Measurements from ENCODE around the gene AKAP6. TPM values are rescaled to one million over a fixed set of nuclear protein-coding genes. Genes with fewer than 3 reads are reported as not detected.
A peak's percentile ranks its signal among the peaks of the same experiment; 100 is the strongest.

Gene AKAP6
- total RNA-seq, 1 experiment from 2014 or later: 40.6 TPM

DNA sequence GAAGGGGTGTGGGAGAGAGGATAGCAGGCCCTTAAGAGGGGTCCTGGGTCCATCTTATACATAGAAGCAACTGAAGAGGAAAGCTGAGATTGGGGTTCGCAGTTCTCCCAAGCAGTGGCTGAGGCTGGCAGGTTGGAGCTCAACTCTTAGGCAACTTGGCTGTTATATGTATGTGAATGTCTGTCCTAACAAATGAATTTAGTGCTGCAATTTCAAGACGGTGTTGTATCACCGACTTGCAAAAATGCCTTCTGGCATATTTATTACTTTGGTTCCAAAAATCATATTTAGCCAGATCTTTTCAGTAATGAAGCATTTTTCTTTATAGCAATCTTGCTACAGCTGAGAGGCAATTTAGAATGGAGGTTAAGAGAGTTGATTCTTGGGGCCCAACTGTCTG is 148.3 kb downstream of the AKAP6 start:
- DNase-seq (ENCODE audit: low read depth): no peak

DNA sequence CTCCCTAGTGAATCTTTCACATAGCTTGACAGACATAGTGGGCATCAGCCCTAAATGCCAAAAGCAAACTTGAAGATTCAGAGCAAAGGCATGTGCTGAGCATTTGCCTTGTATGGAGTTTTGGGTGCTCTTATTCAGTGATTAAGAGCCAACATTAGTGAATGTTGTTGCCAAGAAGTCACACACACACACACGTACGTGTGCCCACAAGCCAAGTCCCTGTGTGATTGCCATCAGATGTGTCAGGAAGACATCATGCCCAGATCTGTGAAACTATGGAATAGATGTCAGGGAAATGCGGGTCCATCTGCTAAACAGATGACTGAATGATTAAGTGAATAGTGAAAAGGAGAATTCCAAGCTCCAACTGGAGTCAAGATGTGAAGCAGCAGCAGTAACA is 149.0 kb downstream of the AKAP6 start:
- peak; percentile 19 for DNase-seq (ENCODE audit: low read depth)

DNA sequence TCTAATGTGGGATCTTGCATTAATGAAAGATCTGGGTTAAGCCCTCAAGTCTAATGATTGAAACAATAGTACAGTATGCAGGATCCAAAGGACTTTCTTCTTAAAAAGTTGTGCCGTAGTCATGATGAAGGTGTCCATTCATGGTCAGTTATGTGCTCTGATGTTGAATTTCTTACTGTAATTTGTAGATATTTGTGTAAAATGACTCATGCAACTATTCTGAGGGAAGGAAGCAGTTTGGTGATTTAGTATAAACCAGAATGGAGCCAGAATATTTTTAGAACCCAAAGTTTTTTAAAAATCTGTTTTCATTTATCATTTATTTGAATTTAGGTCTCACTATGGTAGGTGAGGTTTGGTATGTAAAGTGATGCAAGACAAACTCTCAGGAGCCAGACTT is 151.2 kb downstream of the AKAP6 start:
- peak; percentile 33 for DNase-seq (ENCODE audit: low read depth)

DNA sequence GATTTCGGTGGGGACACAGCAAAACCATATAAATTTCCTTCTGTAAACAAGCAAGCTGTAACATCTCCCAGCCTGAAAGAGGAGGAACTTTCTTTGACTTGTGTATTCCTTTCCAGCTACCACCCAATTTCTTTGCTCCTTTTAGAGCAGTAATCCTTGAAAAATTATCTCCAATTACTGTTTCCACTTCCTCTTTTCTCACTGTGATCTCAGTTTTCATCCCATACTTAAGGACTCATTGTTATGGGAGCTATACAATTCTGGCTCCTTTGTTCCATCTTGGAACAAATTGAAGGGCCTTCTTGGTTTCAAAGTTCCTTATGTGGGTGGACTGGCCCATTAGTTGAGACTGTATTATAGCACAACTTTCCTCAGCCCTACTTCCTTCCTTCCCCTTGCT is 152.6 kb downstream of the AKAP6 start:
- DNase-seq (ENCODE audit: low read depth): no peak

DNA sequence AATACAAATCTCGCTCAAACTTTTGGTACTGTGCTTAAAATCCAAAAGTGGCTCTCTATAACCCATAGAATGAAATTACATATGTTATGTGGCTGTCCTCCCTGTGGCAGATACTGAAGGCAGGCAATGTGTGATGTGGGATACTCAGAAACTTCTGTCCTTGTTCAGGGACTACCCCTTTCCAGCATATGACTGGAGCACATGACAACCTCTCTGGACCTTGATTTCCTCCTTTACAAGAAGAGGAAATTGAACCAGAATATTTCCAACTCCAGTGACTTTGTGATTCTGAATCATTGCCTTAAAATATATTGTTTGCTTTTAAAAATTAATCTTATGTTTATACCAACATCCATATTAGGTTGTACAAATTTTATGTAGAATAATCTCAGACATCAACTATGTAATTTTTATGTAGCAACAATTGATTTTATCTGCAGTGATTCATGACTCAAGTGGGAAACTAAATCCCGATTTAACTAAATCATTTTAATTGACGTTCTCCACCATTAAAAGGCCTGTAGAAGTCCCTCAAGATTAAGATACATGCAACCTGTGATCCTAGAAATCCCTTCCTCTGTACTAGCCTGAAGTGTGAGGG is 162.4 kb downstream of the AKAP6 start:
- no peak for DNase-seq (ENCODE audit: low read depth)

DNA sequence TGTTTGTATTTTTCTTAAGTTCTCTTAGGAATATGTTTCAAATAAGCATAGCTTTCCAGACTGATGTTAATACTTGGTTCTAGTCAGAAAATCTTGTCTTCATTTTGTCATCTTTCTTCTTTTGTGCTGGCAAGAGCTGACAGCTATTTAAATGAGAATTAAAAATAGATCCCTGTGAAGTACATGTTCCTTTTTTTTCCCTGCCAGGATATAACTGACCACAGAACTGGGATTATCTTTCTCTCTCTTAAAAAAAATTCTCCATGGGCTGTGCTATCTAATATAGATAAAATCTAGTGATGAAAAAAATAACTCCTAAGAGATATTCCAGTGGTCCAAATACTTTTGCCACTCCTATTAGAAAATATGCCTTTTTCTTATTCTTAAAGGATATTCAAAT is 163.4 kb downstream of the AKAP6 start:
- DNase-seq (ENCODE audit: low read depth): no peak

DNA sequence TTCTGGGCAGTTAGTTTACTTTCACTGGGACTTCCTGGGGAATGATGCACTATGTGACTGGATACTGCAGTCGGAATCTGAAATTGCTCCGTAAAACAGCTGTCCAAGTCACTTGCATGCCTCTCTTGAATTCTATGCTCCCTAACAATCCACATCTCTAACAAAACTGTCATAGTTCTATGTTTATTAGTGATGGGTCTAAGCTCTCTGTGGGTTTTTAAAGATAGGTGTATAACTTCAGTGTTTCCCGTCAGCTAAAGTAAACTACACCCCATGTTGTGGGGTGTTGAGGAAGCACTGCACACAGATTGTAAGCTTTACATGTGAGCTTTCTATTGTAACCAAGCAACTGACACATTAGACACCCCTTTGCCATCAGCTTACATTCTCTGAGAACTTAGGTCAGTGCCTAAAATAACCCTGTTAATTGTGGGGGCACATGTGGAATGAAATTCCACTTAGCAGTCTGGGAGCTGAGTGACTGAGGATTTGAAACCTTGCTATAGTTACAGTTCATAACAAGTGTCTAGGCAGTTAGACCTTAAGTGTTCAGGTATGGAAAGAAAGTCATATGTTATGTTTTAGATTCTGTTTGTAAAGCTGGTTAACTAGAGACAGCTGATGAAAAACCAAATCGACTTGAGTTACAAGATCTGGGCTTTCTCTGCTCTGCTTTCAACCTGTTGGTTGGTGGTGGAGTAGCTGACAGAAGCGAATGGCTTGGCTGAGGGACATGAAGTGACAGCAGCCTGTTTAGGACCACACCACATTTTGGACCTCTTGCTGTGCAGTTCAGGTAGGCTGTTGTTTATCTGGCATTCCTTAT is 165.7 kb downstream of the AKAP6 start:
- no peak for DNase-seq (ENCODE audit: low read depth)

DNA sequence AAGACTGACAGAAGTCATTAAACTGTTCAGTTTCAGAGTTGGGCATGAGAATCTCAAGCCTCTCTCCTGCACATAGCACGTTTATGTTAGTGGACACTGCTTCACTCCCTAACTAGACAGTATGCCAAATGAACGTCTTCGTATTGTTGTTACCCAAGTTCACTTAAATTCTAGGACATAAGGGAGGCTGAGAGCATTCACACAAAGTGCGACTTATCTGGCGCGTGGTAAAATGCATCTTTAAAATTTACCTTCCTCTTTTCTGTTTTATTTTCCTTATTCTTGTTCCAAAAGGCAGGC is 166.3 kb downstream of the AKAP6 start:
- DNase-seq (ENCODE audit: low read depth): no peak

DNA sequence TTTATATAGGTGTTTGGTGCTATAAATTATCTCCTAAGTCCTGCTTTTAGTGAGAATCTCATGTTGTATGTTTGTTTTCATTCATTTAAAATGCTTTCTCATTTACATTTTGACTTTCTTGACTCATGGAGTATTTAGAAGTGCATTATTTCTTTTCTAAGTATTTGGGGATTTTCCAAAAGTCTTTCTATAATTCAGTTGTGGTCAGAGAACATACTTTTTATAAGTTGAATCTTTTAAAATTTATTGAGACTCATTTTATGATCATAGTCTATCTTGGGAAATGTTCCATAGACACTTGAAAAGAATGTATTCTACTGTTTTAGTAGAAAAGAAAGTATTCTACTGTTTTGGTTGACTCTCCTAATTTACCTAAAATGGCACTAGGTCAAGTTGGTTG is 168.2 kb downstream of the AKAP6 start:
- no peak for DNase-seq (ENCODE audit: low read depth)

DNA sequence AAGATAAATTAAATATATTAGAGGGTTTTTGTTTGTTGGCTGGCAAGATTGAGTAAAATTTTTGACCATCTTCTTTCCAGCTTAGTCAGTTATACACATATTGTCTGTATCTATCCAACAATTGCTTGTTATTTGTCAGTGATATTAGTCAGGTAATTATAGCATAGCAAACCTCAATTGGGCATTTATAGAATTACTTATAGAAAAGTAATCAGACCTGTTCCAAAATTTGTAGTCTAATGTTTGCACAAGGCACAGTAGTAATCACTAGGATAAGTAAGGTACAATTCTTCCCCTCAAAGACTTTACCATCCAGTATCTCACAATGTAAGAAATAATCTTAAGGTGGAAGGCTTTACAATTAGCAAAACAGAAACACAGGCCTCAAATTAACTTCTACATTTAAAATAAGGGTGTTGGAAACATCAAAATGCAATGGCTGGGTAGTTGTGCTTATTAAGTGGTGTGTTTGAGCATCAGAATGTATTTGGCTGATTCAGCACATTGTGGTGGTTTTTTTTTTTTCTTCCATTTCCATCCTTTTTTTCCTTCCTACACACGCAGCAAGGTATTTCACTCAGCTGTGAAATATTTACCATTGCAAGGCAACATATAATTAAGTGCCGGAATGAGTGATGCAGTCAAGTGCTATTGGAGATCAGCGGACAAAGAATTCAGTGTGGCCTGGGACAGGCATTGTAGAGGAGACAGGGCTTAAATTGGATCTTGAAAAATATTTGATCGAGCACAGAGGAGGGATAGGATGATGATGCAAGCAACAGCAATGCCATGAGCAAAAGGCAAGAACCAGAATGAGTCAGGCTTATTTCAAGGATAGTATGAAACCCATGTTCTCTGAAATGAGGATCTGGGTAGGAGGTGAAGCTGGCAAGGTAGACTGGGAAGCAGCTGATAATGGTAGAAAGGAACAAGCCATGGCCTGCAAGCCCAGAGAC is 178.2 kb downstream of the AKAP6 start:
- DNase-seq (ENCODE audit: low read depth): peak; percentile 55

DNA sequence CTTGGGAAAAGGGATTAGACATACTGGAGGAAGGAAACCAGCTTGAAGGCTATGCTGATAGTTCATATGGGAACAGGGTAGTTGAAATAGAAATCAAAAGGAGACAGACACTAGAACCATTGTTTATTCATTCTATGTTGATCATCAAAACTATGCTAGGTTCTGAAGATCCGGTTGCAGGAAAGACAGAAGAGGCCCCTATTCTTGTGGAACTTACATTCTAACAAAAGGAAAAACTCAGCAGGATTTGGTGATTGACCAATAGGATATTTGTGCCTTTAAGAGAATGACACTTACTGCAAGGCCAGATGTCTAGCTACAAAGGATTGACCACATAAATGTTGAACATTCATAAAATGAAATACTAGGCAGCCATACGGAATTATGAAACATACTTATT is 179.2 kb downstream of the AKAP6 start:
- DNase-seq (ENCODE audit: low read depth): no peak

DNA sequence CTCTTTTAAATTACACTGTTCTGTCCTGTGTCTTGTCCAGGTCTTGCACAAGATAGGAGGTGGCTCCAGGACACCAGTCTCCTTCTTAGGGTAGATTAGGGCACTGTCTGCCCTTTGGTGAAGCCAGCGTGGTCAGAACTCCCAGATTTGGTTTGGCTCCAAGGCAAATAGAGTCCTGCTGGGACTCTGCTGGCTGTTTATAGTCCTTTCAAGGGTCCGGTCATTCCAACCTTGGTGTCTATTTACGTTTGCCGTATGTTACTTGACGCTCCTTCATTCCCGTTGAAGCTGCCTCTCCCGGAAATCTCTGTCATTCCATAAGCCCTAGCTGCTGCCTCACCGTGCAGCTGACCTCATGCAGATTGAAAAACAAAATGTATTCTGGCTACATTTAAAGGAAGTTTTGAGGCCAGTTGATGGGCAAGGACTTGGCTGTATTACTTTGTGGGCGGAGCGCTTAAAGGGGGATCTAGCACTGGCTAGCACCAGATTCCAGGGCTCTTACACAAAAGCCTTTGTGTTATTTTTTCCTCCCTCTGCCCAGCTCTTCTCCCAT is 180.6 kb downstream of the AKAP6 start:
- peak; percentile 92 for DNase-seq (ENCODE audit: low read depth)

DNA sequence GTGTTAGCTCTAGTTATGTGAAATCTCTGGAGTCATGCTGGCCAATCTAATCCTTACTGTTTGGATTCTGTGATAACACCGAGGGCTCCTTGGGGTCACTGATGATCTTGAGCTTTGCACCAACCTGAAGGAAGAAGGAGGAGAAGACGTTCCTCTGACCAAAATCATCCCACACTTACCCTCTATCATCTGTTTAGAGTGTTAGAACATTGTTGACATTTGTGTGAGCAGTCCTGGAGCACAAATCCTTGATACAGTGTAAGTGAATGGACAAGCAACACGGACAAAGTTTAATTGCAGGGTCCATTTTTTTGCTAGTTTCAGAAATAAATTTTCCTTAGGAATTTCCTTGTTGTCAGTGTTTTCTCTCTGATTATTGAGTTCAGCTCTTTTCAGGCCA is 181.7 kb downstream of the AKAP6 start:
- DNase-seq (ENCODE audit: low read depth): no peak

DNA sequence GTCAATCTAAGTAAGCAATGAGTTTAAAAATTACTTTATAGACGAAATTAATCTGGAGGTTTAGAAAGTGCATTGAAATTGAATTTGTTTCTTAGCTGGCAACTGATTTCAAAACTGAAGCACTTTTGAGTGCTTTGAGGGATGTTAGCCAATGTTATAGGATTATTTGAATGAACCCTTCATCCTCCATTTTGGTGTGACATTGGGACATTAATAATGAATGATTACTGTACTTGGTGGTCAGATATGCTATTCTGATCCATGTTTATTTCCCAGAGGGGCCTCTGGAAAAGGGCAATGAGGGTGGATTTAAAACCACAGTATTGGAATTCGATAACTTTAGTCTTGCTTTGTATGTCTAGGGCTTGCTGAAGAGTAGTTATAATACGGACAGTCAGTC is 183.2 kb downstream of the AKAP6 start:
- no peak for DNase-seq (ENCODE audit: low read depth)

DNA sequence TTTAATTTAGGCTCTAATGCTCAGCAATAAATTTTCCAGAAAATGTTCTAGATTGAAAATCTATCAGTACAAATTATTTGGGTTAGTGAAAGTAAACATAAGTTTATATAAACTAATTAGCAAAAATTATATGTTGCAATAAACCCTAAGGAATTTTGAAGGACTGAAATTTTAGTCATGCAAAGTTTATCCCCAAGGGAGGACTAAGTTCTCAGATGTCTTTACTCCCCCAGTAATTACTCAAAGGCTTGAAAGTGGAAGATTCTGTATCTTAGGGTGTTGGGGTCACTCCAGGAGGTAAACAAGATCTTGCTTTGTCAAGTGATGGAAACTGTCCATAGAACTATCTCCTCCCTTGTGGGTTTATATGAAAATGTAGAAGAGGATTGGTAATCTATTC is 183.7 kb downstream of the AKAP6 start:
- no peak for DNase-seq (ENCODE audit: low read depth)

DNA sequence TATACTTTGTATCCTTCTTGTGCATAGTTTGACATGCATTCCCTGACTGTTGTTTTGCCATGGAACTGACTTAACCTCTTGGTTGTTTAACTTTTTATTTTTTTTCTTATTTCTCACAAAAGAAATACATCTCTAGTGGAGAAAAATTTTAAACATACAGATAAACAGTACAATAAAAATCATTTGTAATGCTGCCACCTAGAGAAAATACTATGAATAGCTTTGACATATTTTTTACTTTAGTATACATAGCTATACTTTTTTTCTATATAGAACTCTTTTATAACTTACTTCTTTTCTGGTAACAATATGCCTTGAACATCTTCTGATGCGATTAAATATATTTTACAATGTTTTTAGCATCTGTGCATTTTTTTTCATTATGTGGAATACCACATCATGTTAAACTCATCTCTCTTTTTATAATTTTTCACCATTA is 184.5 kb downstream of the AKAP6 start:
- DNase-seq (ENCODE audit: low read depth): no peak

DNA sequence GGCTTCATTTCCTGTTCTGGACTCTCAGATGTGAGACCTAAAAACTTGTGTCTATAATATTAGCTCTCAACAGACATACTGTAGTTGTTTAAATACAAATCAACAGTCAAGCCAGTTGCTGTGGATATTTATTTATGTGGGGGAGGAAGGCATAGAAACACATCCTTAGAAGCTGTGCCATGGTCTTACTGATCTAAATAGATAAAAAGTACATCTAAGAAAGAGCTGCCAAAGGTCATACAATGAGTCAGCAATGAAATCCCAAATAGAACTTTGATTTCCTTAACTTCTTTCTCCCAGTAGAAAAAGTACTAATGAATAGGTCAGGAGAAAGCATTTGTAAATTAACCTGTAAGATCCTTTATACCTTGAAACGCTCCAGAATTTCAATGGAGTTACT is 185.1 kb downstream of the AKAP6 start:
- DNase-seq (ENCODE audit: low read depth): peak; percentile 50

DNA sequence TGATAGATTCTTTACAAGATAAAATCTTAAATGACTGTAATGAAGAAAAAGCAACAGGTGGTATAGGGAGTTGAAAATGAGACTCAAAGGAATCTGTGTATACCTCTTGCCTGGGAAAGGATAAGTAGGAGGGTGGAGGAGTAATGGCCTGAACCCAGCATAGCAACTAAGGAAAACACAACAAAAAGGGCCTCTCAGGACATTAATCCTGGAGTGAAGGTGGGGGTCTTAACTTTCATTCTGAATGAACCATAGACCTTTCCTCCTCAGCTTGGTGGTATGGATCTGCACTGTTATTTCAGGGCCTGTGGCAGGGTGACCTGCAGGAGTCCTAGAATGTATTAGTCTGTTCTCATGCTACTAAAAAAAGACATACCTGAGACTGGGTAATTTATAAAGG is 185.6 kb downstream of the AKAP6 start:
- no peak for DNase-seq (ENCODE audit: low read depth)

DNA sequence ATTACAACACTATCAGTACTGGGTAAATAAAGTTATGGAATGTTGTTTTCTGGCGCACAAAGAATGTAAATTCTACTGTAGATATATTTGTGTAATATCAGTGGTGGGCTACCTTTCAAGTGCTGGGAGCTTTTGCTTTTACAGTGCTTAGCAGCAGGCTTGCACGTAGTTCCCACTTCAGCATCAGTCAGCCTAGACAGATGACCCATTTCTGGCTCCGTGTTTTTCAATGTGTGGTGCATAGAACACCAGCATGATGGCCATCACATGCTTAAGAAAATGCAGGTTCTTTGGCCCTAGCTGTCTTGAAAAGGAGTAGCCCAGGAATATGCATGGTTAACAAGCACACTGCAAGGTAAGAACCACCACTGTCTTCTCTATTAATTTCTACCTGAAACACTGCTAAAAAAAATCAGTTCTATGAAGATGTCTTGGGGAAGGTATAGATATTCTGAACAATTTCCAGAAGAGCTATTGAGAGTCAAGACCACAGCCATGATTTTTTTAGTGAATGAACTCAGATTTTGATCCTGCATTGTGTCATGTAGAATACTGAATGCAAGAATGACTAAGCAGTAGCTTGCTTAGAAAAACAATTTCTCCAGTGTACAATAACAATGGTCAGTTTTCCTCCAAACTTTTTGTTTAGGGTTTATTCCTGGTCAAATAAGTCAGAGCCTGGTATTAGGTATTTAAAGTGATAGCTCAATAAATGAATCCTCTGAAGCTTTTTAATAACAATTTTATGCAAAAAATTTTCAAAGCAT is 195.7 kb downstream of the AKAP6 start:
- no peak for DNase-seq (ENCODE audit: low read depth)

DNA sequence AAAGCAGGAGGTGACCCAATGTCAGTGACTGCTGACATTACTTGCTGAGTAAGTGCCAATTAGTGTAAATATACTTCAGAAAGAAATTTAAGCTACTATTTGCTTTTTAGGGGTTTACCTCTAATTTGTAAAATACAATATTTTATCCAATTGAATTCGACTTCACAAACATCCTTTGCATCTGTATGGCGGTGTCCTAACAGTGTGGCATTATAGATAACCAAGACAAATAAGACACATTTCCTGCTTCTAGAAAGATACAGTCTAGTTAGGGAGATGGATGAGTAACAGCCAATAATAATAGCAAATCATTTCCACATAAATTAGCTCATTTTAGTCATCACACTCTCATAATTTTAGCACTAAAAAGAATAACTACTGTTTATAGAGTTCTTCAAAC is 196.5 kb downstream of the AKAP6 start:
- DNase-seq (ENCODE audit: low read depth): no peak

DNA sequence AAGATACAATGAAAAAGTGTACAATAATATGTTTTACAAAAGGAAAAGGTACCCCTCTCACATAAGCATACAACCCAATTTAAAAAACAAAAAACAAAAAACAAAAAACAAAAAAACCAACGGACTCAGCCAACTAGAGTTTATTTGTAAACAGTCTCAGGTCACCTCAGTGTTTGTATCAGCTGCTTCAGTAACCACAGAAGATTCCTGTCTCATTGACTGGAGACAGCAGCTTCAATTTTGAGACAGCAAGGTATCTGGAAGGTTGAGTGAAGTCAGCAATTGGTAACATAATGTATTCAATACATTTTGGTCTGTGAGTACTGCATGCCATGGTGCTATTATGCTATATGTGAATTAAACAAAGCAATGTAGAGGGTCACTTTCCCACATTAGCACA is 201.7 kb downstream of the AKAP6 start:
- no peak for DNase-seq (ENCODE audit: low read depth)
